GM18499 (cell line): ENCODE data around the gene ARHGAP24.
"Not testable (repeated sequence)": the region's sequence is repeated elsewhere in the genome, so short reads cannot be mapped to it uniquely, and the experiment has no call there.

Experiments used
- ATAC-seq: cut with Tn5 transposase; IDR thresholded peaks from one replicate; pipeline ENCODE4 v1.9.1; 2021; ENCODE audit warnings: moderate number of reproducible peaks; ENCODE audit not compliant: insufficient read depth, unreplicated experiment

Gene ARHGAP24

GRCh38 chr4:85792376-85793232 lies 317.7 kb downstream of the ARHGAP24 start:
- no peak for ATAC-seq

DNA sequence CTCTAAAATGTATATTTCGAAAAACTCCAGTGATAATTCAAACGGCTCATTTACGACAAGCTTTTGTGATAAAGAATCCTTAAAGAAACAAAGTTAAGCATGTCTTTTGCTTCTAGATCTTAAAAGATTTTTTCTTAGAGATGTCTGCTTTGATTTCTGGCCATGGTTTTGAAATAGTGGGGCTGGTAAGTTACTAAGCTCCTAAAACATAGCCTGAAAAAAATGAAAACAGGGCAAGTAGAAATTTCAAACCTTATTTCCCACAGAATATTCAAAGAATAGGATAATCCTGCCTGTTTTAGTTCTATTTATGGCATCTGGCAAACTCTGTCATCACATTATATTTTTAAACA lies 318.3 kb downstream of the ARHGAP24 start:
- ATAC-seq, result no peak

DNA sequence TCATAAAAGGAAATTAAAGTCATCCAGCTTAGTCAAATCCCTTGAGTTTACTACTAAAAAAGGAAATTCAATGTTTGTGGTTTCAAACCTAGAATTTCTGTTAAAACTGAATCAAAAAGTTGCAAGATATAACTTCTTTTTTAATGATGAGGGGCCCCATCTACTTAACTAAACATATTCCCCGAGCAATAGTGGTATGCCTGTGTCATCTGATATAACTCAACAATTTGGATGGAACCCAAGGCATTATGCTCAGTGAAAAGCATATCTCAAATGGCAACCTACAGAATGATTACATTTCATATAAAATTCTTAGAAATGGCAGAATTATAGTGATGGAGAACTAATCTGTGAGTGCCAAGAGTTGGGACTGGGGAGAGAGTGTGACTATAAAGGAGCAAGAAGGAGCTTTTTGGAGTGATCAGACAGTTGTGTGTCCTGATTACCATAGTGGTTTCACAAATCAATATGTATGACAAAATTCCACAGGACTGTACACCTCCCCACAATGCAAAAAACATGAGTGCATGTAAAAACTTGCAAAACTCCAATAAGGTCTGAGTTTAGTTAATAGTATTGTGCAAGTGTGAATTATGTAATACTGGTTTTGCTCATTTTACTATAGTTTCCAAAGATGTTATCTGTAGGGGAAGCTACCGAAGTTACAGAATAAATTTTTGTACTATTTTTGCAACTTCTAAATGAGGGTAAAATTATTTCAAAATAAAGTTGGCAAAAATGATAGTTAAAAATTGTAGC lies 323.2 kb downstream of the ARHGAP24 start:
- no peak for ATAC-seq

- ATAC-seq, result no peak
These were observed 328.9 kb downstream of the ARHGAP24 start for GRCh38 chr4:85803856-85804255.

DNA sequence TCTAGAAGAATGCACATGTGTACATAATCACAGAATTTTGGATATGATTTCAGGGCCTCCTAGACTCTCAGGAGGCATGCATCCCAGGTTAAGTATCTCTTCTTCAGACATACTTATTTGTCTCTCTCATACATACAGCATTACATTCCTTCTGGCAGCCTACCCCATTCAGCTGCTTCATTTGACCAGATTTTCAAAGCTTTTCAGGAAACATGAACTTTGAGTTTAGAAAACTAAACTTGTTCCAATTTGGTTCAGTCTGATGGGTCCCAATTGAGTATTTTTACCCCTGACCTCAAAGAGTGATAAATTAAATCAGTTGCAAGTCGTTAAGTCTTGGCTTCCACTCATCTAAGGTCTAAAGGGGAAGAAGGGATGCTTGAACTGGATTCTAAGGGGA lies 330.9 kb downstream of the ARHGAP24 start:
- ATAC-seq, result no peak

DNA sequence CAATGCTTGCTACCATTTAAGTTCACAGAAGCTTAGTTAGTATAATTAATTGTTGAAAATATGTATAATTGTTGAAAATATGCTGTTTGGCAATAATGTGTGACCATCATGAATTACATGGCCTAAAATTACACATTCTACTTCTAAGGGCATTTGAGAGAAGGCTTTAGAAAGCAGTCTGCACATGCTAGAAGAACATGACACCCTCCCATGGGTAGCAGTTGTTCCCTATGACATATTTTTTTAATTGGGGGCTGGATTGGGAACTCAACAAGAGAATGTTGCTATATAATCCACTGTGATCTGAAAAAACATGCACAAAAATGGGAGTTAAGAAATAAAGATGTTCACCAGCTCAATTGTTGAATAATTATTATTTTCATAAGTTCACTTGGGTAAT lies 331.4 kb downstream of the ARHGAP24 start:
- no peak for ATAC-seq

- no peak for ATAC-seq
These were observed 332.4 kb downstream of the ARHGAP24 start for GRCh38 chr4:85807247-85807950.

DNA sequence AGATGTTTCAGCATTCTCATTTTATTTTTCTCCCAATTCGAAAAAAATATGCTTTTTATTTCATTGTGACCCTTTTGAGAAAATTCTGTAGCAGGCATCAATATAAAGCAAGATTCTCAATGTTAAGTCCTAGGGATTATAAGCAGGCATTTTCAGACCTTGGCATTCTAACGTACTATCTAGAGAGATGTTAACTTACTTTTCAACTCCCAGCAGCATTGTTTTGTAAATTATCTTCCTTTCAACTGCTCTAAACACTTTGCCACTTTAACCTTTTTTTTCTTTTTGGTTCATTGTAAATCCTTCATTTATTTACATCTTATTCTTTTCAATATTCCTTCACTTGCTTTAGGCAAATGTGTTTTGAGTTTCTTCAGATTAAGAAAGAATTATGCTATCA lies 333.2 kb downstream of the ARHGAP24 start:
- ATAC-seq, result no peak

DNA sequence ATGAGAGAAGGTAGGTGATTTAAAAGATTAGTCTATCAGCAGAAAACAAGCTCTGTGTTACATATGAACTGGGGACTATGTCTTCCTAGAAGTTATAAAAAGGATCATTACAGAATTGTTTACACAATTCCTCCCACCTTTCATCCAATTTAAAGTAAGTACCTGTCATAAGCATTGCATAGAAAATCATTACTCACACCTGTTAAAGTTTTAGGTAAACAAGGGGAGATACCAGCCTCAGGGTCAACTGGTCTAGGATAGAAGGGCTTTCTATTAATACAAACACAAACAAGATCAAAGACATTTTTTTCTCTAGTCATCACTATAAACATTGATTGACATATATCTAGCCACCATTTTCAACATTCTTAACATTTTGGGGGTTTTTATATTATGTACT lies 333.9 kb downstream of the ARHGAP24 start:
- ATAC-seq, result no peak

DNA sequence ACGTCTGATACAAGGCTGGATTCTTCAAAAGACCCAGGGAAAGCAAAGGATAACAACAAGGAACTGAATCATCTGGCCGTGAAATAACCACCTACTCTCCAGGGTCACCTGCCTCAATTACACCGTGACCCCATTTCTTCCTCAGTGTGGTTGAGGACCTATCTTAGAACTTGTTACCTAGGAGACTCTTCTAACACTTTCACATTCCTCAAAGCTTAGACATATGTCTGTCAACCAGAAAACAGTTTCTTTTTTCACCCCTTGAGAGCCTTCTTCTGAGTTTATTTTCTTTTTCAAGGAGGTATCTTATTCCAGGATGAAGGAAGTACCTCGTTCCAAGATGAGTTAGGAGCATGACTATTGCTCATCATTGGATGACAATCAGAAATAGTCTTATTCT lies 337.8 kb downstream of the ARHGAP24 start:
- ATAC-seq, result no peak

DNA sequence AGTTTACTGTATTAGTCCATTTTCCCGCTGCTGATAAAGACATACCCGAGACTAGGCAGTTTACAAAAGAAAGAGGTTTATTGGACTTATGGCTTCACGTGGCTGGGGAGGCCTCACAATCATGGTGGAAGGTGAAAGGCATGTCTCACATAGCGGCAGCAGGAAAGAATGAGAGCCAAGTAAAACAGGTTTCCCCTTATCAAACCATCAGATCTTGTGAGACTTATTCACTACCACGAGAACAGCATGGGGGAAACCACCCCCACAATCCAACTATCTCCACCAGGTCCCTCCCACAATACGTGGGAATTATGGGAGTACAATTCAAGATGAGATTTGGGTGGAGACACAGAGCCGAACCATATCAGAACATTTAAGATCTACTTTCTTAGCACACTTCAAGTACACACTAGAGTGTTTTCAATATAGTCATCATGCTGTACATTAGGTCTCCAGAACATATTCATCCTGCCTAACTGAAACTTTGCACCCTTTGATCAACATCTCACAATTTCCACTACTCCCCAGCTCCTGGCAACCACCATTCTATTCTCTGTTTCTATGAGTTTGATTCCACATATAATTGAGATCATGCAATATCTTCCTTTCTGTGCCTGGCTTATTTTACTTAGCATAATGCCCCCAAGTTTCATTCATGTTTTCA lies 341.0 kb downstream of the ARHGAP24 start:
- no peak for ATAC-seq

DNA sequence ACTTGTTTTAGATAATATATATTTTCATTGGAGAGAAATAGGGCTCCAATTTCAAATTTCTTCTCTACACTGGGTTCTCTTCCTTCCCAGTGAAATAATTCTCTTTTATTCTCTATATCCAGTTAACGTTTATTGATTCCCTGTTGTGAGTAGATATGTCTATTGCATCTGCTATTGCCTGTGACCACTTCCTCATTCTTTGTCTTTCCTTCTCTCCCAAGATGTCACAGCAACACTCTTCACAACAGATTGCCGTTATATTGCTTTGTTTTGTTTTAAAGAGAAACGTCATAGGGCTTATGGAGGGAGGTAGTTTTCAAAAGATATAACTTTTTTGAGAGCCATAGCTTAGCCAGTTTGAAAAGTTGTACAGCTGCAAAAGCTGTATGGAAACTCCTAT lies 343.8 kb downstream of the ARHGAP24 start:
- ATAC-seq, result no peak

DNA sequence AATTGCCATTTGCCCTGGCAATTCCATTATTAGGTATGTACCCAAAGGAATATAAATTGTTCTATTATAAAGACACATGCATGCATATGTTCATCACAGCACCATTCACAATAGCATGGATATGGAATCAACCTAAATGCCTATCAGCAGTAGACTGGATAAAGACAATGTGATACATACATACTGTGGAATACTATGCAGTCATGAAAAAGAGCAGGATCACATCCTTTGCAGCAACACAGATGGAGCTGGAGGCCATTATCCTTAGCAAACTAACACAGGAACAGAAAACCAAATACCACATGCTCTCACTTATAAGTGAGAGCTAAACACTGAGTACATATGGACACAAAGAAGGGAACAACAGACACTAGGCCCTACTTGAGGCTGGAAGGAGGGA lies 345.2 kb downstream of the ARHGAP24 start:
- not testable (repeated sequence) for ATAC-seq

DNA sequence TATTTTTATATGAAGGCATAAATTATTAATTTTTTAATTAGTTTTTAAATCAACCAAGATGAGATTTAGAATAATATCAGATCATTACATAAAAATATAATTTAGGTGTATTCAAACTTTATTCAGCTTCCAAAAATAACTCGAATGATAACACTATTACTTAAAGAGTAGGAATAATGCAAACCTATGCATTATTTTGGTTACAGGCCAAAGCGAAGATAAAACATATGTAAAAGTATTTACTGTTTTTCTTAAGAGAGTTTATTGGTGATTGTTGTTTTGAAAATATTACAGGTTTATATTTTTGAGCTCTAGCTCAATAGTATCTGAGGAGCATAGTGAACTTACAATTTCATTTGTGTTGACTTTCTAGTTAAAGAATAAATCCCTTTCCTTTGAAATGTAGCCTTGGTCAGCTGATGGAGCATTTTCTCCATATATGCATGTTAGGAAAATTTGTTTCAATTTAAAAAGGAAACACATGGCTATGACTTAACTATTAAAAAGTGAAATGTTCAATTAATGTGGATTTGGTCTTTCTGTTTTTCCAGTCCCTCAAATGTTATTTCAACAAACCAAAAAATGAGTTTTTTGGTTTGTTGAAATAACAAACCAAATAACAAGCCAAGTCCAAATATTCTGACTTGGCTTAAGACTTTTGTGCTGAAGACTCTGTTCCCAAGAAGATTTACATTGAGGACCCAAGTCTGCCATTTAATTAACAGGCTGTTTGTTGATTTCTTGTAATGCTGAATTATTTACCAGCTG lies 346.9 kb downstream of the ARHGAP24 start:
- ATAC-seq, result no peak

DNA sequence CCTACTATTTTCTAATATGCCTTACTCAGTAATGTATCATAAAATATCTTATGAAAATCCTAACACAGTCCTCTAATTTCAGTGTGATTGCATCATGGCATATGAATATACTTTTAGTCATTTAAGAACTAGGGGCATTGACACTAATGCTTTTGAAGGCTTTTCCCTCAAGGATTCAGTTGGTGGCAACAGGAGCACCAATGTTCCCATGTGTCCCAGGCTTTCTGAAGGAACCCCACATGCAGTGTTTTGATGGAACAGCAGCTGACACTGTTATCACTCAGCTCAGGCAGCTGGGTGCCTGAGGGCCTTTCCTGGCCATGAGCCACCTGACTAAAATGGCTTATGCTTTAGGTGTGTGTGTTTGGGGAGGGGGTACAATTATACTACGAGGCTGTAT lies 348.3 kb downstream of the ARHGAP24 start:
- ATAC-seq, result no peak

GRCh38 chr4:85824166-85824945 lies 349.4 kb downstream of the ARHGAP24 start:
- no peak for ATAC-seq

- no peak for ATAC-seq
These were observed 351.2 kb downstream of the ARHGAP24 start for GRCh38 chr4:85826060-85826678.

DNA sequence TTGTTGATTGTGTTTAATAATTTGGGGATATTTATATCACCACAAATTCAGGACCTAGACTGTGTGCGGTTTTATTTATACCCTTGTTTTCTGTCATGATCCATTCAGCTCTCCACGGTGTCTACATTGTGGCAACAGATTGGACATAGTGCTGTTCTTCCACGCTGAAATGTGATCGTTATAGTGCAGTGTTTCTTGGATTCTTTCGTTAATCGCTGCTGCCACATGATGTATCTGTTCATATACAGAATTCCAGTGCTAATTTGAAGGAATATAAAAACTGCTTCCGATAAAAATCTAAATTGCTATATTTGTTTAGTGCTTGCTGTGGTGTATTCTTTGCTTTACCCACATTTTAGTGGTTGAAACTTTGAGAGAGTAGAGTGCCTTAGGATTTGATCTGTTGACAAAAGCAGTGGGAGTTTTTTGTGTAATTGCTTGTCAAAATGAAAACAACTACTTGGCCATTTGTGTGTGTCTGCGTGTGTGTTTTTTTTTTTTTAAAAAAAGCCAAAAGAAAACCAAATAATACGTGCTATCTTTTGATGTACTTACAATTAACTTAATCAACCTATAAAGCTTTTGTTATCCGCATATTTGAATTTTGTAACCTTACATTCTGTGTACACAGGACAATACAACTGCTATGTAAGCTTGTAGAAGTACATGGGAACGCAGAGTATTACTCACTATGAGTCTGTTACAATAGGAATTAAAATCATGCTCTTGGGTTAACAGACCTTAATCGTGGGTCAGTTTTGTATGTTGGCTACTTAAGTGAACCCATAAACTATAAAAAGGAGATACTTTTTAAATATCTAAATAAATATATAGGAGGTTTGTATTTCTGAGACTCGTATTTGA lies 353.3 kb downstream of the ARHGAP24 start:
- no peak for ATAC-seq
